GM12892 (cell line): ENCODE measurements around the gene CASTOR1.

Experiments
- POLR2A ChIP-seq: IDR thresholded peaks from 2 replicates; pipeline ENCODE4 v1.6.1; 2011; ENCODE audit warnings: low read depth, low read length, control low read depth
- POLR2AphosphoS5 ChIP-seq: IDR thresholded peaks from 2 replicates; pipeline ENCODE4 v1.6.1; 2011; ENCODE audit warnings: low read depth, low read length, control low read depth

DNA sequence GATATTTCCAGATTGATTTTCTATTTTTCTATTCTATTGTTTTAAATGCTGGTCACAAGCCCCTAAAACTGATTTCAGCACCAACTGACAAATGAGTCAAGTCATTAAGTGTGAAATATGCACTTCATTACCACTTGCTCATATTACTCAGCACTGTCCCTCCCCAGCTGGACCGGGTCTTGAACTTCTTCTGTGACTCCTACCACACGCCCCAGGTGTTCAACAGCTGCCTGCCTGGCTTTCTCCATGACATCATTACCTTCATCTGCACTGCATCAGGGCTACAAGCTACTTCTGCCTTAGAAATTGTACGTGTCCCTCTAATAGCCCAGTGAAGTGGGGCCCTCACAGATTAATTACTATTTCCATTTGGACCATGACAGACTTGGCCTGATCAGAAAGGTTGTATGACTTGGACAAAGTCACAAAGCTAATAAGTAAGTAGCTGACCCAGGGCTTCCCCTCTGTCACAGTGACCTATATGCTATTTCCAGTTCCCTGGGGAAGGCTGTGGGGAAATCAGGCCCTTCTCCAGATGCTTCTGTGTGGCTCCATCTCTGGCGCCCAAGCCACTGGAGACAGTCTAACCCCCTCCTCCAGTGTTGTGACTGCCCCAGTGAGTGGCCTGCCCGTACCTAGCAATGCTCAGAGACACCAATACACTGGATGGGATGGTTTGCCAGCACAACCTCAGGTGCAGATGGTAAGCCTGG lies 19.4 kb upstream of the CASTOR1 start:
- TF ChIP-seq POLR2AphosphoS5: peak; percentile 59; the same call in 1 of the 2 replicates
- TF ChIP-seq POLR2A: no peak
